Measurements from ENCODE around the gene EPS8L2.

- TF ChIP-seq STAT5A (IDR thresholded peaks at IDR 0.05; ENCODE audit: borderline replicate concordance, low read length), result no peak; the same call in 1 of the 2 replicates
- no peak for TF ChIP-seq CTCF (IDR thresholded peaks at IDR 0.05 in 2 of 3, conservative IDR thresholded peaks at IDR 0.05 in 1 of 3; ENCODE audit: insufficient read depth in 2 of 3, low read depth in 1 of 3, low read length in 3 of 3)
These were observed 58.4 kb downstream of the EPS8L2 start for GRCh38 chr11:764322-765024.
